ENCODE measurements around the gene SDCBP2. TPM values are rescaled to one million over a fixed set of nuclear protein-coding genes. Genes with fewer than 3 reads are reported as not detected.
A peak's percentile ranks its signal among the peaks of the same experiment; 100 is the strongest.

Gene SDCBP2
- total and polyA plus RNA-seq, 2 of the 4 experiments (the other 2 are of a cell fraction) = 0.54 to 1.3 TPM

GRCh38 chr20:1323256-1323655 is 5.7 kb downstream of the SDCBP2 start:
- Histone ChIP-seq H3K9ac (ENCODE audit: low read depth, low read length) (peak overlapping the region; percentile 74), H3K36me3 (ENCODE audit: control insufficient read depth, insufficient read depth, low read length) (no peaks in the 10 kb centered on the region), H4K91ac (ENCODE audit: insufficient read depth, low read depth, low read length) (peak overlapping the region; percentile 99), H3K4ac (ENCODE audit: low read depth, low read length) (peak overlapping the region; percentile 97), H4K8ac (ENCODE audit: low read depth in 2 of 2, low read length in 2 of 2) (peak overlapping the region; percentile 88 to 95), H3K4me3 (ENCODE audit: insufficient read depth, low read depth, low read length) (no peak overlapping the region), H3K56ac (ENCODE audit: extremely low read depth, insufficient read depth, low read length) (peak overlapping the region; percentile 95), H2AK5ac (ENCODE audit: low read depth, low read length) (peak overlapping the region; percentile 97), H3K9me3 (ENCODE audit: control insufficient read depth, insufficient read depth, low read length) (no peaks in the 10 kb centered on the region), H3K27ac (ENCODE audit: insufficient read depth, low read length) (peak overlapping the region; percentile 97), H3K4me2 (ENCODE audit: low read depth, low read length) (peak overlapping the region; percentile 24; the same call in 1 of the 2 replicates), H3K23ac (ENCODE audit: low read depth, low read length) (peak overlapping the region; percentile 85), H2AK9ac (replicated peaks; ENCODE audit: low read depth, low read length, poor library complexity) (peak overlapping the region; percentile 44), H2BK120ac (ENCODE audit: low read depth, low read length) (peak overlapping the region; percentile 97), H2BK5ac (ENCODE audit: low read depth, low read length, poor library complexity, severe bottlenecking) (peak overlapping the region; percentile 99), H3K9me1 (ENCODE audit: insufficient read depth, low read length) (peaks cover 26% of the 10 kb centered on the region), H3K14ac (replicated peaks; ENCODE audit: low read depth, low read length) (peak overlapping the region; percentile 93), H3K27me3 (ENCODE audit: control insufficient read depth, insufficient read depth, low read length) (no peaks in the 10 kb centered on the region), H4K5ac (ENCODE audit: low read depth, low read length) (peak overlapping the region; percentile 99), H3K79me1 (ENCODE audit: low read depth in 1 of 2, low read length in 2 of 2) (peaks cover 11 to 48% of the 10 kb centered on the region in 2 experiments), H2AFZ (replicated peaks; ENCODE audit: low read length, poor library complexity) (peak overlapping the region; percentile 89), H2BK15ac (ENCODE audit: low read depth, low read length) (peak overlapping the region; percentile 93), H2BK20ac (ENCODE audit: low read depth, low read length) (peak overlapping the region; percentile 99), H3K18ac (ENCODE audit: low read depth, low read length) (peak overlapping the region; percentile 97), H4K20me1 (ENCODE audit: insufficient read depth, low read length) (no peaks in the 10 kb centered on the region; the same call in 1 of the 2 replicates), H3K4me1 (ENCODE audit: control insufficient read depth, insufficient read depth, low read length) (peaks cover 41% of the 10 kb centered on the region)
- no TSS peak for BruUV-seq (replicated peaks)
- WGBS, 2 experiments (ENCODE audit: extremely low coverage in 2 of 2, insufficient read length in 1 of 2) = 87% methylated on average over 2 of the region's 6 CpGs; no CpG with 5 or more reads in 1 of the 2 experiments
- in situ Hi-C loops (cut with MboI; ENCODE audit: low sequenced_read_pairs) (no loop called here), intact Hi-C loops (cut with micrococcal nuclease) (loop anchor here (2.0 kb wide), 1 partner anchor 70 kb away; the partner anchor contains the start of gene FKBP1A), dilution Hi-C loops (cut with HindIII; ENCODE audit: low sequenced_read_pairs, unreplicated experiment) (no loop called here)
- TF ChIP-seq ELK1 (IDR thresholded peaks at IDR 0.05; ENCODE audit: borderline replicate concordance, low read depth, low read length) (no peak), CEBPB (IDR thresholded peaks at IDR 0.05; ENCODE audit: low read depth, low read length) (no peak), MAZ (IDR thresholded peaks at IDR 0.05; ENCODE audit: borderline replicate concordance, low read depth, low read length) (no peak), SMC3 (IDR thresholded peaks at IDR 0.05; ENCODE audit: low read depth, low read length) (no peak), CHD1 (IDR thresholded peaks at IDR 0.05; ENCODE audit: low read depth, low read length) (no peak), RCOR1 (IDR thresholded peaks at IDR 0.05; ENCODE audit: insufficient replicate concordance, low read length) (no peak), POLR2A (IDR thresholded peaks at IDR 0.05; ENCODE audit: low read depth, low read length) (no peak), FOS (IDR thresholded peaks at IDR 0.05; ENCODE audit: low read depth, low read length) (no peak), RAD21 (IDR thresholded peaks at IDR 0.05; ENCODE audit: low read length) (no peak), CTCF (conservative IDR thresholded peaks at IDR 0.05; ENCODE audit: low read depth, low read length) (no peak), BHLHE40 (IDR thresholded peaks at IDR 0.05; ENCODE audit: low read depth, low read length) (no peak), RFX5 (IDR thresholded peaks at IDR 0.05; ENCODE audit: low read depth, low read length) (no peak), MXI1 (IDR thresholded peaks at IDR 0.05; ENCODE audit: borderline replicate concordance, low read depth, low read length) (no peak)
- POLR2A ChIA-PET (ENCODE audit: unreplicated experiment) = interaction anchor here (0.6 kb wide), 1 partner anchor 1309 kb away, joined by 11 read pairs; no protein-coding TSS in a partner anchor
- ATAC-seq (ENCODE audit: low read depth) (no peak), DNase-seq (no peak)
- CTCF ChIA-PET = interaction anchor here (1.0 kb wide), 1 partner anchor 144 kb away, joined by 4 read pairs; the partner anchor contains the start of gene NSFL1C

All from IMR-90 (cell line).